ENCODE results near the gene GMFB.

DNA sequence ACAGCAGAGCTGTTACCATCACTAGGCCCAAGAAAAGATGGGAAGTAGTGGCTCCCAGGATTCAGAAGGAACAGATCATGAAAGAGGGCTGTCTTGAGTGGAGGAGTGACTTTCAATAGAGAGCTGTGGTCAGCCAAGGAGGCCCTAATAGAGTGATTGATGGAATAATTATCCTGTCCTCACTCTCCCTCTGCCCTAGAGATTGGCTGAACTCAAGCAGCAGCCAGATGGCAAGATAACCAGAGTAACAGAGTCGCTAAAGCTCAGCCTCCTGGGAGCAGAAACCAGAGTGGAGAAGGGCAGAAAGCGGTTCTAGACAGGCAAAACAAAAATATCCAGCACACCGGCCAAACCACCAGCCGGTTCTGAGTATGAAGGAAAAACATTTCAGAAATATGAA is 23.1 kb downstream of the GMFB start:
- TF ChIP-seq POLR2A (IDR thresholded peaks at IDR 0.05; ENCODE audit: borderline replicate concordance, extremely low read depth, insufficient read depth, insufficient read length), result no peak
- TF ChIP-seq, protein P1, sequence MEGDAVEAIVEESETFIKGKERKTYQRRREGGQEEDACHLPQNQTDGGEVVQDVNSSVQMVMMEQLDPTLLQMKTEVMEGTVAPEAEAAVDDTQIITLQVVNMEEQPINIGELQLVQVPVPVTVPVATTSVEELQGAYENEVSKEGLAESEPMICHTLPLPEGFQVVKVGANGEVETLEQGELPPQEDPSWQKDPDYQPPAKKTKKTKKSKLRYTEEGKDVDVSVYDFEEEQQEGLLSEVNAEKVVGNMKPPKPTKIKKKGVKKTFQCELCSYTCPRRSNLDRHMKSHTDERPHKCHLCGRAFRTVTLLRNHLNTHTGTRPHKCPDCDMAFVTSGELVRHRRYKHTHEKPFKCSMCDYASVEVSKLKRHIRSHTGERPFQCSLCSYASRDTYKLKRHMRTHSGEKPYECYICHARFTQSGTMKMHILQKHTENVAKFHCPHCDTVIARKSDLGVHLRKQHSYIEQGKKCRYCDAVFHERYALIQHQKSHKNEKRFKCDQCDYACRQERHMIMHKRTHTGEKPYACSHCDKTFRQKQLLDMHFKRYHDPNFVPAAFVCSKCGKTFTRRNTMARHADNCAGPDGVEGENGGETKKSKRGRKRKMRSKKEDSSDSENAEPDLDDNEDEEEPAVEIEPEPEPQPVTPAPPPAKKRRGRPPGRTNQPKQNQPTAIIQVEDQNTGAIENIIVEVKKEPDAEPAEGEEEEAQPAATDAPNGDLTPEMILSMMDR (IDR thresholded peaks at IDR 0.05 in 2 of 3, conservative IDR thresholded peaks at IDR 0.05 in 1 of 3; ENCODE audit: borderline replicate concordance in 1 of 3, insufficient read depth in 1 of 3, low read depth in 2 of 3, low read length in 2 of 3), result no peak
- TF ChIP-seq EZH2 (IDR thresholded peaks at IDR 0.05), result no peak
- no peak for TF ChIP-seq YY1 (IDR thresholded peaks at IDR 0.05; ENCODE audit: extremely low read depth, insufficient replicate concordance, low read depth, low read length)
- no peak for TF ChIP-seq EZH2phosphoT487 (IDR thresholded peaks at IDR 0.05; ENCODE audit: borderline replicate concordance)
- TF ChIP-seq ZNF274 (IDR thresholded peaks at IDR 0.05; ENCODE audit: low read depth, low read length), result no peak
- no peak for TF ChIP-seq EGR1 (IDR thresholded peaks at IDR 0.05; ENCODE audit: low read depth)
- TF ChIP-seq SP1 (IDR thresholded peaks at IDR 0.05; ENCODE audit: low read depth), result no peak
